CD4-positive, alpha-beta T cell treated with Interleukin-4 for 1 hour (primary cell): ENCODE measurements around the gene EYS.

Source experiments
- DNase-seq, 2 donors: peaks; one replicate each; pipeline ENCODE4 v3.0.0-alpha.2; 2020 to 2022

The EYS gene

DNA sequence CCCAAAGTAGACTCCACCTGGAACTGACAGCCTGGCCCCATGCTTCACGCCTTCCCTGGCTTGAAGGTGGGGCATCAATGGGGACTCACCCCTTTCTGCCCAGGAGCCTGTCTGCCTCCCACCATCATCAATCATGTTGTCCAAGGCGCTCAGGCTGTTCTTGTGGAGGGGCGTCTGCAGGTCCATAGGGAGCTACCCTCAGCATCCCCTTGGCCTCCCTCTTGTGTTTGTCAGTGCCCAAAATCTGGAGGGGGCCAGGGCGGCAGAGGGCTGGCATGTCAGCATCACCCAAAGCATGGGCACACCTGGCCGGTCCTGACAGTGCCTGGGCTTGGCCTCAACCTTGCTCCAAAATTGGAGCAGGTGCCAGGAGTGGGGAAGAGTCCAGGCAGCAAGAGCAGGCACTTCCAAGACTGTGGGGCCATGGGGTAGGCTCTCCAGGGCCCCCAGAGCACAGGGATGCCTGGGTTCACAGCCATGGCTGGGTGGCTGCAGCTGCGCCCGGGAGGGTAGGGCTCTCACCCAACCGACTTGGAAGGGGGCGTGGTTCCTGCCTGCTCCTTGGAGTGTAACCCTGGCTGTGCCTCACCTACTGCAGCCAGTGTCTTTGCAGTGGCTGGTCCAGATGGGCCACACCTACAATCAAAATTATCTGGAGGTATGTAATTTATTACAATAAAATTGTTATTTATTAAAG, 903.4 kb downstream of the EYS start:
- DNase-seq = no peak

DNA sequence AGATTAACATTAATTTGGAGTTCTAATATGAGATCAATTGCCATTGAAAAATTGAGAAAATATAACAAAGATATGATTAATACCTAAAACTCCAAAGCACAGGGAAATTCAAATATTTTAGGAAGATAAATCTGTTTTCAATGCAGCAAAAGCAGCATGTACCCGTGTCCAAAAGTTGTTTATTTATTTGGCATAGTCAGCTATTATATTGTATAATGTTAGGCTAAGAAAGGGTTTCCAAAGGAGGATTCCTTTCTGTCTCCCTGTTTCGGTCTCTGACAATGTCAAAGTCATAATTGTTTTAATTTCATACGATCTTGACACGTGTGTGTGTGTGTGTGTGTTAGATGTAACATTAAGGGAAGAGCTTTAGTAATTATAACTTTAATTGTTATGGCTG, 914.5 kb downstream of the EYS start:
- no peak for DNase-seq

DNA sequence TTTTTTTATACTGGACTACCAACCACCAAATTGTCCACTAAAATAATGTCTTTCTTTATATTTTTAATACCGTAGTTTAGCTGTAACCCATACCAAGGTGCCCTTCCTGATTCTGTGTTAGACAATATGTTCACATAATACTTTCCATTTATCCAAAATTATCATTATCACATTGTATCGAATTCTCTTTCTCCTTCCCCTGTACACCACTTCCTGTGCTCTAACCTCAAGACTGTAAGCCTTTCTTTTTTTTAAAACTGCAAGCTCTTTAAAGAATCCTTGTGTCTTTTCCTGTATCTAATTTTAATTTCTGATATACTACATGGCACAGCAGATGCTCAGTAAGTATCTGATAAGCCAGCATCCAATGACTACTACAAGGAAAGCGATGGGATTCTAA, 917.5 kb downstream of the EYS start:
- DNase-seq = no peak

GRCh38 chr6:64786736-64787135, 920.3 kb downstream of the EYS start:
- DNase-seq = no peak

DNA sequence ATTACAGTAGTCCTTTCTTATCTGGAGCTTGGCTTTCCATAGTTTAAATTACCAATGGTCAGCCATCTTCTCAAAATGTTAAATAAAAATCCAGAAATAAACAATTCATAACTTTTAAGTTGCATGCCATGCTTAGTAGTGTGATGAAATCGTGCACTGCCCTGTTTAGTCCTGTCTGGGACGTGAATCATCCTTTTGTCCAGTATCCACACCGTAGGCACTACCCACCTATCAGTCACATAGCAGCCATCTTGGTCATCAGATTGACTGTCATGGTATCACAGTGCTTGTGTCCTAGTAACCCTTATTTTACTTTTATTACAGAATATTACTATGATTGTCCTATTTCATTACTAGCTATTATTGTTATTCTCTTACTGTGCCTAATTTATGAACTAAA, 924.1 kb downstream of the EYS start:
- DNase-seq = no peak

DNA sequence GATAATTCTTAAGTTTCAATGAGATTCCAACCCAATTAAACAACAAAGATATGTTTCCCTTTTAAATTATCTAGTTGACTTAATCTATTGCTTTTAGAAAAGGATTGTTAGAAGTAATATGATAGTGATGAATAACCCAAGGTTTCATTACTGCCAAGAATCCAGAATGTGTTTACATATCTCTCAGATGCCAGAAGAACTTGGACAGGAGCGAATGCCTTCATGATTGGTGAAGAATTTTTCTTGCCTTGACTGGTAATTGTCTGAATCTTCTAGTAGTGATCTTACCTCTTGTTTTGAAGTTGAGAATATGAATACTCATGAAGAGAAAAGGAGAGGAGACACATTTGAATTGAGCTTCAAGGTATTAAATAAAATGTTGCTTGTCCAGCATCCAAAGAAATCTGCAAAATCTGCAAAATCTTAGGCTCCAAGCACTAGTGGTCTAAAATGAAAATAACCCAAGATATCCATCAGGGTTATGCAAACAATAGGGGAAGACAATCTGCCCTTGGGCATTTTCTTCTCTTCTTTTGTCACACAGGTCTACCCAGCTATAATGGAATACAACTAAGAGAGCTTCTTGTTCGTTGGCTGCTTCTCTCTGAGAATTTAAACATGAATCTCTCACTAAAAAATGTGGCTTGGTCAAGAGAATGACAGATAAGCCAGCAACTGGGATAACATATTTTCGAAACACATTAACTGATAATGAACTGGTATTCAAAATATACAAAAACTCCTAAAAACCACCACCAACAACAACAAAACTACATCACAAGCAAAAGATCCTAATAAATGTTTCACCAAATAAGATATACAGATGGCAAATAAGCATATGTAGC, 928.9 kb downstream of the EYS start:
- no peak for DNase-seq

- DNase-seq = no peak
These were observed 930.7 kb downstream of the EYS start for GRCh38 chr6:64776359-64776758.

DNA sequence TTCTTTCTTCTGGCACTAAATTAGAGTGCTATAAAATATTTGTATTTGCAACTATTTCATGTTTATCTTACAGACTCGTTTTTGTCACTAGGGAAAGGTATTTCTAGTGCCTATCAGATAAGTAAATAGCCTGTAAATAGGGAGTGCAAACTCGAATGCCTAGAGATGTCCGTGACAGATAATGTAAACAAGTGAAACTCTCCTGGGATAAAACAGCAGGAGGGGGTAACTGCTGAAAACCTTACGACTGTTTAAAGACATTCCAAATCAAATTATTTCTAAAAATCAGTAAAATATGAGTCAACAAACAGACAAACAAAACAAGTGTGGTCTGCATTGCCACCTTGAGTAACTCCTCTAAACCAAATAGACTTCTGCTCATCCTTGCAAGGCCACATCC, 932.1 kb downstream of the EYS start:
- DNase-seq = no peak

DNA sequence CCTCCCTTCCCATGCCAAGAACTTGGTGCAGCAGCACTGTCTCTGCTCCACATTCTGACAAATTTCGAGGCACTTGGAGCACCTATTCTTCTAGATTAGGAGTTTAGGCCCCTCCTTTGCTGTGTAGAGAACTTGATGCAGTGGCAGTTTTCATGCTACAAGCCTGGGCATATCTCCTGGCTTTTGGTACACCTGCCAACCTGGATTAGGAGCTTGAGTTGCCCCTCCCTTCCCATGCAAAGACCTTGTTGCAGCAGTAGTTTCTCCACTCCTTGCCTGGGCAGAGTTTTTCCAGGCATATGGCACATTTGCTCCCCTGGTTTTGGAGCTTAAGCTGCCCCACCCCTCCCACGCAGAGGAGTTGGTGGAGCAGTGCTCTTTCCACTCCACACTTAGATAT, 956.1 kb downstream of the EYS start:
- DNase-seq = no peak

- DNase-seq = no peak
These were observed 969.6 kb downstream of the EYS start for GRCh38 chr6:64737418-64737817.

DNA sequence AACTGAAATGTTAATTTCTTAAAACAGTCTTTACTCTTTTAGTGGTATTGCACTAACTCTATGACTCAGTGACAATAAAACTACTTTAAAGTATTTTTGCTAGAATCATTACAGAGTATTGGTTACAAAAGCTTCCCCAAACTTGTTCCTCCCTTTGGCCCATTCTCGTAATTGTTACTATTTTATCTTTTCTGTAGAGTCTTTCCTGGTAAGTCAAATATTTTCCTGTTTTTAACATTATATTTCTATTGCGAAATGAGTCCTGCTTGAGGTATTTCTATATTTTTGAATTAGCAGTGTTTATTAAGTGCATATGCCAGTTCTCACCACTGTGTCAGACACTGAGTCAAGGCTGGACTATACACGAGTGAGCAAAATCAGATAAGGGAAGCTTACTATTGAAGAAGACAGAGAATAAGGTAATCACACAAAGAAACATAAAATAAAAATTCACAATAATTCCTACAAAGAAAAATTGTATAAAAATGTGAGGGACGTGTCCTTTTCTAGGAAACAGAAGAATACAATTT, 970.5 kb downstream of the EYS start:
- DNase-seq = no peak

GRCh38 chr6:64733433-64733832, 973.6 kb downstream of the EYS start:
- no peak for DNase-seq

DNA sequence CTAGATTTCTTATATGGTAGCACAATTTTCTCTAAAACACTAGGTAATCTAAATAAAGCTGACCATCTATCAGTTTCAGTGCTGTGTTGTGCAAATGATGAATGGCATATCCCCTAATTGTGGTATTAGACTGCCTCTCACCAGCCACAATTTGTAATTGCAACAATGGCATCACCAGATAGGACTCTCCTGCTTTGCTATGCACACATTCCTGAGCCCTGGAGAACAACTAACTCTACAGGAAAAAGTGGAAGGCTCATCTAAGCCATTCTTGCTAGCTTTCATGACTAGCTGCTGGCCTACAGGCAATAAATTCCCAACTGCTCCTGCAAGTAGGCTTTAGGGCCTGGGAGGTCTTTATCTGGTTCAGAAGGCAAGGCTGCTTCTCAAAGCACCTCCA, 974.1 kb downstream of the EYS start:
- no peak for DNase-seq

DNA sequence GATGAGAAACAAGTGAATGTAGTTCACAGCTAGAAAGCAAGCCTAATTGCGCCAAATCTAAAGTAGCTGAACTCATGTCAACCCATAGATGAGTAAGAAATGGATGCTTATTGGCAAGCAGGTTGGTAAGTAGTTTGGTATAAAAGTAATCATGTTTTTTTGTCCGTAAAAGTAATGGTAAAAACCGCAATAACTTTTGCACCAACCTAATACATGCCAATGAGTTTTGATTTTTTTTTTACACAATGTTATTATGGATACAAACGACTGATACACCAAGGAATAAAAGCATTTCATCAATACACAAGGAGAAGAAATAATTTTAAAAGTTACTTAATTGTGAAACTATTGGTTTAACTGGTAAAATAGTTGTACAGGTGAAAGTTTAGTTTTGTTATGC, 977.5 kb downstream of the EYS start:
- DNase-seq = no peak

DNA sequence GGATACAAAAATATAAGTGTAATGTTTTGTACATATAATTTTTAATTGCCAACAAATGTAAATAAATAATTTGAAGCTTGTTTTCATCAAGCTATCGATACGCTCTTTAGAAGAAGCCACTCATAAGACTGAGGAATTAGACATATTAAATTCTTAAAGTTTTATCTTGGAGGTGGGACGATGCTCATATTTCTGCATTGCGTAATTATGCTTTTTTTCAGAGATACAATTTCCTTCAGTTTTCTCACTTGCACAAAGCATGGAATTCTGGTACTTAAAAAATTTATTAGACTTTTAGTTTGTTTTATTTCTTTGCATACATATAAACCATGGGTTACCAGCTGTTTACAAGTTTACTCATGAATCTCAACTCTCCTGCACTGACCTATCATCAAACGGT, 980.0 kb downstream of the EYS start:
- DNase-seq = no peak

- DNase-seq = no peak
These were observed 982.9 kb downstream of the EYS start for GRCh38 chr6:64724091-64724490.

- no peak for DNase-seq
These were observed 983.5 kb downstream of the EYS start for GRCh38 chr6:64723327-64724058.

DNA sequence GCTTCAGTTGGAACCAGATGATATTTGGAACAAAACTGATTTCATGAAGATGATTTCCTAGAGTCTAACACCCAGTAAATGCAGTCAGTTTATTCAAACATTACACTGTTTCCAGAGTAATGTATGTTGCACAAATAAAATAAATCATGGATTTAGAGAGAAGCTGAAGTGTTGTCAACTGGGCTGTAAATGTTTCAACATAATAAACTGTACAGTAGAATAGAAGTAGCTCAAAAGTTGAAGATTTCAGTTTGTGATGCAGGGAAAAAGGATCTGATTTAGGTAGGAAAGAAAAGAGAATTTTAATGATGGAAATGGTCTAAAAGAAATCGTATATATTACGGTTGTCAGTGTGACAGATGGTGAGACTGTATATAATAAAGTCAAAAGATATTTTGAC, 985.2 kb downstream of the EYS start:
- DNase-seq = no peak

GRCh38 chr6:64717281-64717680, 989.7 kb downstream of the EYS start:
- no peak for DNase-seq

DNA sequence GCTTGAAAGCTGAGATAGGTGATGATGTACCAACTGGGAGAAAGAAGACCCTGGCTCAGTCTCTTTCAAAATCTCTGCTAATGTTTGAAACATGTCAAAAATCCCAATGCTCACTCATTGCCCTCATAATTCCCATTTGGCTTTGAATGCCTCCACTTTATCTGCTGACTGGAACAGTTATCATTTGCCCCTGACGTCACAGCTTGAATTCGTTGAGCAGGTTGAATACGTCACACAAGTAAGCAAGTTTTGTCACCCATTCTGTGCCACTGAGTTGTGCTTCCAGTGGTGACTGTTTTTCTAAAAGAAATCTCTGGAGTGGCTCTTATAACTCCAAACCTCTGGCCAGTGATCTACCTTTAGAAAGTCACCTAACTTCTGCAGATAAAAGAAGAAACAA, 991.4 kb downstream of the EYS start:
- no peak for DNase-seq

- DNase-seq = no peak
These were observed 993.0 kb downstream of the EYS start for GRCh38 chr6:64714073-64714472.

DNA sequence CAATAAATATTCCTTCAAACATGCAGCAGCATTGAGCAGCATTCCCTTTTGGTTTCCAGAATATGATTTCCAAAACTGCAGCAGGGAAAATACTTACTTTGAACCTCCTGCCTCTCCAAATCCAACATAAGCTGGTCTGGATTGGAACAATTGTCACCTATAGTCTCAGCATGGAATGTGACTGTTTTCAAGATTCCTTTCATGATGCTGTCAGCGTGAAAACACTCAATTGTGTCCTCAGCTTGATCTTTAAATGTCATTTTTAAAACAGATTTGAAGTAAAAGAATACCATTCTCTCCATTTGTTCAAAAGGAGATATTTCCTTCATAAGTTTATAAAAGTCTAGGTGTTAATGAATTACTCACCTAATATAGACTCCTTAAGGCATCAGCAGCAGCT, 993.9 kb downstream of the EYS start:
- DNase-seq = no peak

GRCh38 chr6:64712606-64713005, 994.4 kb downstream of the EYS start:
- no peak for DNase-seq

DNA sequence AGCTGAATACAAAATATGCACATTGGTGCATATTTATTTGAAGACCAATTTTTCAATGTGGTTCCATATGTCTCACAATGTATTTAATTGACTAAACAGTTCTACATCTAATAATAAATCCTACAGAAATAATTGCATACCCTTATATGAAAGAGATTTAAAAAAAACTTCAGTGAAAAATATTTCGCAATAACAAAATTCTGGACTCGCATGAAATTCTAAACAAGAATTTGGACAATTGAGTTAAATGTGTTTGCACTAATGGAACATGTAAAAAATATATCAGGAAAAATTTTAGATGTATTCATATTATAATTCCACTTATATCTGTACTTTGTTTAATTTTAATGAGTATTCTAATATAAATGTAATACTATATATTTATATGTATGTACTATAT, 1003.1 kb downstream of the EYS start:
- no peak for DNase-seq
